Spleen (tissue), 11 donors: ENCODE results near the gene GRIN1. TPM values are rescaled to one million over a fixed set of nuclear protein-coding genes. Genes with fewer than 3 reads are reported as not detected.

ENCODE experiments used
- DNase-seq: peaks from one replicate; pipeline ENCODE4 v3.0.0-alpha.2; 2020
- H3K27ac ChIP-seq, 8 donors: fragments of 200-600 bp; sonication (generic) in 7 of 8; 1 replicate in 4 of 8; 2 replicates in 4 of 8; pipeline versions ENCODE4 v1.5.0 to v1.8.0; 2016 to 2021; ENCODE audit warnings: inconsistent platforms in 4 of 8, mild to moderate bottlenecking in 4 of 8, moderate library complexity in 1 of 8
- H3K27me3 ChIP-seq, 7 donors: fragments of 200-600 bp; sonication (generic) in 6 of 7; replicated peaks in 1 of 7; 1 replicate in 4 of 7; 2 replicates in 3 of 7; pipeline versions ENCODE4 v1.5.0 to v1.8.0; 2016 to 2021; ENCODE audit warnings: inconsistent platforms in 3 of 7, mild to moderate bottlenecking in 1 of 7
- H3K36me3 ChIP-seq, 6 donors: fragments of 200-600 bp; sonication (generic) in 5 of 6; 1 replicate in 4 of 6; 2 replicates in 2 of 6; pipeline versions ENCODE4 v1.5.0 to v1.8.0; 2016 to 2021; ENCODE audit warnings: inconsistent platforms in 2 of 6
- H3K4me1 ChIP-seq, 6 donors: fragments of 200-600 bp; sonication (generic) in 5 of 6; 1 replicate in 3 of 6; 2 replicates in 3 of 6; pipeline versions ENCODE4 v1.5.0 to v1.8.0; 2016 to 2021; ENCODE audit warnings: inconsistent platforms in 3 of 6
- H3K4me3 ChIP-seq, 8 donors: fragments of 200-600 bp; sonication (generic) in 7 of 8; 1 replicate in 4 of 8; 2 replicates in 4 of 8; pipeline versions ENCODE4 v1.5.0 to v1.8.0; 2016 to 2021; ENCODE audit warnings: inconsistent platforms in 4 of 8, mild to moderate bottlenecking in 4 of 8, moderate library complexity in 2 of 8
- H3K9me3 ChIP-seq, 8 donors: fragments of 200-600 bp; sonication (generic) in 7 of 8; 1 replicate in 4 of 8; 2 replicates in 4 of 8; pipeline versions ENCODE4 v1.5.0 to v1.8.0; 2016 to 2021; ENCODE audit warnings: inconsistent platforms in 4 of 8
- POLR2A ChIP-seq, 3 donors: fragments of 450-650 bp; IDR thresholded peaks; one replicate each; pipeline ENCODE4 v1.5.1; 2017; ENCODE audit warnings: antibody characterized with exemption in 3 of 3, mild to moderate bottlenecking in 1 of 3
- POLR2AphosphoS5 ChIP-seq, 3 donors: sonication (generic); formaldehyde crosslinking; IDR thresholded peaks; one replicate each; pipeline ENCODE4 v1.5.1; 2017; ENCODE audit warnings: antibody characterized with exemption in 3 of 3
- WGBS, 5 donors: extraction: QIAGEN DNeasy Blood & Tissue Kit in 3 of 5; methylation state at CpG; one replicate each; pipeline versions ENCODE4 v1.1.5 to v1.1.7; 2013 to 2018; 5-methylcytosine and 5-hydroxymethylcytosine counted together
- intact Hi-C: fragments of 100-400 bp; cut with DNase I; formaldehyde crosslinking; loops from one replicate; pipeline ENCODE4 v1.15.0; 2023; ENCODE audit warnings: low total_unique reads
- microRNA-seq, 3 donors: library from miRNA; unstranded; fragments of <30 nt; microRNA quantifications; one replicate each; pipeline versions ENCODE4 to v1.1.0, GENCODE V29; 2019 to 2020
- polyA plus RNA-seq, 3 donors: library from polyadenylated mRNA; stranded (reverse); fragments of 200-250 nt; gene quantifications; one replicate each; pipeline ENCODE4 v1.2.1, GENCODE V29; 2013
- small RNA-seq, 4 donors: library from RNA; depleted of rRNA; stranded (forward); fragments of <200 nt; gene quantifications; one replicate each; pipeline ENCODE3, GENCODE V24; 2016
- total RNA-seq, 7 donors: library from RNA; depleted of rRNA in 3 of 7; stranded (reverse); fragments of >200 nt in 3 of 7; fragmentation: NEBNext Ultra II Directional in 4 of 7; extraction: Animal tissue kit (Norgen Biotek cat#: 25700) in 4 of 7; gene quantifications; one replicate each; pipeline versions ENCODE4 v1.1.0 to v1.2.1, GENCODE V29; 2016 to 2021
- TF ChIP-seq, protein P1 (sequence below), 11 experiments: fragments of 200-600 bp in 7 of 11; fragments of 450-650 bp in 4 of 11; sonication (generic) in 4 of 11; IDR thresholded peaks in 8 of 11; conservative IDR thresholded peaks in 3 of 11; 1 replicate in 7 of 11; 2 replicates in 4 of 11; pipeline versions ENCODE4 v1.4.0 to v1.8.0; 2016 to 2021; ENCODE audit warnings: antibody characterized with exemption in 11 of 11, inconsistent platforms in 4 of 11, mild to moderate bottlenecking in 1 of 11
- donor health status: healthy with polysubstance abuse.
- donor health status: DM: no; HTN: no; CAD: no; lungs with moderate emphysema.
- donor health status: DM: no; HTN: no; CAD: no.
- donor health status: Bipolar disorder and iron deficiency.
- donor health status: healthy.
- donor health status: DM: no; HTN: no; CAD: no.
- donor health status: DM: yes; HTN: yes; CAD: no.

The GRIN1 gene
- total and polyA plus RNA-seq, 10 donors: 0.03 to 0.70 (median 0.05) TPM; not detected in 6

DNA sequence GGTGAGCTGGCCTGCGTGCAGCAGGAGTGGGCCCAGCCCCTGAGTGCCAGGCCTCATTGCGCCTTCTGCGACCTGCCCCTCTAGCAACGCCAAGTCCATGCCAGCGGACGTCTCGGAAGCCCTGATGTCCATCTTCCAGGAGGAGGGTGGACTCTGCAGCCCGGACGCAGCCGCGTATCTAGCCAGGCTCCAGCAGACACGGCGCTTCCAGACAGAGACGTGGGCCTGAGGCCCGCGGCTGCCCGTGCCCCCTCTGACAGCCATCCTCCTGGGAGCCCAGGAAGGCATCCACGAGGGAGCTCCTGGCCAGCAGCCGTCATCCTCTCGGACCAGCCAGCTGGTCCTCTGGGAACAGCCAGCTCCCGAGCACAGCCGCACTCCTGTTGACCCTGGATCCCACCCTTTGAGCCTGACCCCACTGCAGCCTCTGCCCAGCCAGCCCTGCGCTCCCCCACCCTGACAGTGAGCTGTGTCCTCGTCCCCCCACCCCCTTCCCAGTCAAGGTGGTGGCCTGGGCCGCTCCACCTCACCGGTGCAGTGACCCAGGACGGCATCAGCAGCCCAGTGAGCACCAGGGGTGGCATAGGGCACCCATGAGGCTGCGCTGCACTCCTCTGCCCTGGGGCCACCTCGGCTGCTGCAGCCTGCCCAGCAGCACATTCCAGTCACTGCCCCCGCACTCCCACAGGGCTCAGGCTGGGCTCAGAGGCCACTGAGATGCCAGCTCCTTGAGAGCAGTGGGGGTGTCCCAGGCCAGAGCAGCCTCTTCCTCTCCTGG is 77.4 kb downstream of the GRIN1 start:
- Histone ChIP-seq H3K27ac (no peak overlapping the region), H3K27me3 (peaks cover 0 to 4% (median 0%) of the 10 kb centered on the region in 7 donors), H3K4me1 (peaks cover 0 to 40% (median 19%) of the 10 kb centered on the region in 6 donors), H3K4me3 (no peak overlapping the region), H3K36me3 (peaks cover 0 to 62% (median 13%) of the 10 kb centered on the region in 6 donors), H3K9me3 (no peaks in the 10 kb centered on the region)
- TF ChIP-seq, protein P1, sequence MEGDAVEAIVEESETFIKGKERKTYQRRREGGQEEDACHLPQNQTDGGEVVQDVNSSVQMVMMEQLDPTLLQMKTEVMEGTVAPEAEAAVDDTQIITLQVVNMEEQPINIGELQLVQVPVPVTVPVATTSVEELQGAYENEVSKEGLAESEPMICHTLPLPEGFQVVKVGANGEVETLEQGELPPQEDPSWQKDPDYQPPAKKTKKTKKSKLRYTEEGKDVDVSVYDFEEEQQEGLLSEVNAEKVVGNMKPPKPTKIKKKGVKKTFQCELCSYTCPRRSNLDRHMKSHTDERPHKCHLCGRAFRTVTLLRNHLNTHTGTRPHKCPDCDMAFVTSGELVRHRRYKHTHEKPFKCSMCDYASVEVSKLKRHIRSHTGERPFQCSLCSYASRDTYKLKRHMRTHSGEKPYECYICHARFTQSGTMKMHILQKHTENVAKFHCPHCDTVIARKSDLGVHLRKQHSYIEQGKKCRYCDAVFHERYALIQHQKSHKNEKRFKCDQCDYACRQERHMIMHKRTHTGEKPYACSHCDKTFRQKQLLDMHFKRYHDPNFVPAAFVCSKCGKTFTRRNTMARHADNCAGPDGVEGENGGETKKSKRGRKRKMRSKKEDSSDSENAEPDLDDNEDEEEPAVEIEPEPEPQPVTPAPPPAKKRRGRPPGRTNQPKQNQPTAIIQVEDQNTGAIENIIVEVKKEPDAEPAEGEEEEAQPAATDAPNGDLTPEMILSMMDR (IDR thresholded peaks at IDR 0.05 in 8 of 11, conservative IDR thresholded peaks at IDR 0.05 in 3 of 11): no peak
- TF ChIP-seq POLR2A (IDR thresholded peaks at IDR 0.05) (no peak), POLR2AphosphoS5 (IDR thresholded peaks at IDR 0.05) (peak in 2 of 3 donors; percentile 14 to 31)
- no peak for DNase-seq
- intact Hi-C loops: no loop called here
- WGBS, 5 donors: 89 to 96% (median 92%) methylated on average over 11 to 30 of the region's 30 CpGs

DNA sequence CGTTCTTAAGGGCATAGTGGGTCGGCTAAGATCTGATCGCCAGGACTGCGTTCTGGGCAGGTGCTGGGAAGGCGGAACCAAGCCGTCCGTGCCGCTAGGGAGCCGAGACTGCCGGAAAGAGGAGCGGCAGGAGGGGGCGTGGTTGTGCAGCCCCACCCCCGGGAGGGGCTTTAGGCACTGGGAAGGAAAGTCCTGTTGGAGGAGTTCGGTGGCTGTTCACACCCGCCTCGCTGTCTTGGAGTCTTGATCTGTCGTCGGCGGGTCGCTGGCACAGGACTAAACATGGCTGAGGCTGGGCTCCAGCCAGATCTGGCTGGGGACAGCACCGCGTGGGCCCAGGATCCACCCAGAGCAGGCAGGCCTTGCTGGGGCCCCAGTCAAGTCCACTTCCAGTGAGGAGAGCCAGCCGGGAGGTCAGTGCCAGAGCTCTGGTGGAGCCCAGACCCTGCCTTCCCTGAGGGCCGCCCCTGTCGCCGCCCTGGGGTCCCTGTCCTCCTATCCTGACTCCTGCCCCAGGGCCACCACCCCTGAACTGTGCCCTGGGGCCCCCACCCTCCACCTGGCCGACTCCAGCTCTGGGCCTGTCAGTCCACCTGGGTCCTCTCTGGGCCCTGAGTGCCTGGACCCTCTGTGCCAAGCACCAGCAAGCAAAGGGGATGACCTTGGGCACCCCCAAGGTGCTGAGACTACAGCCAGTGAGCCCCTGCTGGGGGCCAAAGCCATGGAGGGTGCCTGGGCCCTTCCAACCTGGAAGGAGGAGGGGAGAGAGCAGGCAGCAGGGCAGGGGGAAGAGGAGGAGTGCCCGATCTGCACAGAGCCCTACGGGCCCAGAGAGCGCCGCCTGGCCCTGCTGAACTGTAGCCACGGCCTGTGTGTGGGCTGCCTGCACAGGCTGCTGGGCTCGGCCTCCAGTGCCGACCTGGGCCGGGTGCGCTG is 78.6 kb downstream of the GRIN1 start:
- 72 to 79% (median 74%) methylated on average over 34 to 36 of the region's 36 CpGs for WGBS, 5 donors
- H3K4me3 ChIP-seq: peak overlapping the region in 2 of 8 donors; percentile 13 to 50
- DNase-seq: no peak
- peaks cover 0 to 55% (median 13%) of the 10 kb centered on the region in 6 donors for H3K36me3 ChIP-seq
- peak overlapping the region in 3 of 8 donors; percentile 16 to 47 (median 26) for H3K27ac ChIP-seq
- intact Hi-C loops: no loop called here
- peaks cover 3 to 49% (median 27%) of the 10 kb centered on the region in 6 donors for H3K4me1 ChIP-seq
- TF ChIP-seq POLR2A (IDR thresholded peaks at IDR 0.05): no peak
- peak in 1 of 3 donors; percentile 25 for TF ChIP-seq POLR2AphosphoS5 (IDR thresholded peaks at IDR 0.05)
- no peaks in the 10 kb centered on the region for H3K9me3 ChIP-seq
- peaks cover 0 to 14% (median 4%) of the 10 kb centered on the region in 7 donors for H3K27me3 ChIP-seq

DNA sequence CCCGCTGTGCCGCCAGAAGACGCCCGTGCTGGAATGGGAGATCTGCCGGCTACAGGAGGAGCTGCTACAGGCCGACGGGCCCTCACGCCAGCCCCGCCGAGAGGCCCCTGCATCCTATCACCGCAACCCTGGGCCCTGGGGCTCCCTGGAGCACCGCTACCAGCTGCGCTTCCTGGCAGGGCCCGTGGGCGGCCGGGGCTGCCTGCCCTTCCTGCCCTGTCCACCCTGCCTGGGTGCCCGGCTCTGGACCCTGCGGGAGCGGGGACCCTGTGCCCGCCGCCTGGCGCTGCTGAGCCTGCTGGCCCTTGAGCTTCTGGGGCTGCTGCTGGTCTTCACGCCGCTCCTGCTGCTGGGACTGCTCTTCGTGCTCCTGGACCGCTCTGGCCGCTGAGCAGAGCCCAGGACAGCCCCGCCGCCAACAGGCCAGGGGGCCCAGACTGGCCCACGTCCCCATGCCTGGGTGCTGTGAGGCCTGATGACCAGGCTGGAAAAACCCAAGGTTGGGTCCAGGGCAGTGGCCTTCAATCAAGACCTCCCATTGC is 79.3 kb downstream of the GRIN1 start:
- Histone ChIP-seq H3K27ac (peak overlapping the region in 3 of 8 donors; percentile 26 to 50 (median 47)), H3K4me1 (peaks cover 8 to 56% (median 33%) of the 10 kb centered on the region in 6 donors), H3K9me3 (no peaks in the 10 kb centered on the region), H3K36me3 (peaks cover 0 to 50% (median 13%) of the 10 kb centered on the region in 6 donors), H3K4me3 (no peak overlapping the region), H3K27me3 (peaks cover 0 to 18% (median 4%) of the 10 kb centered on the region in 7 donors)
- TF ChIP-seq, protein P1 (IDR thresholded peaks at IDR 0.05 in 8 of 11, conservative IDR thresholded peaks at IDR 0.05 in 3 of 11): no peak
- no peak for DNase-seq
- intact Hi-C loops: no loop called here
- 87 to 93% (median 90%) methylated on average over 26 to 30 of the region's 30 CpGs for WGBS, 5 donors

Small RNA genes within 50 kb of the gene (microRNA-seq; reads per million reads assigned to microRNA genes)
- gene MIR3621: 0 reads per million in 3 donors

Small RNA genes within 50 kb of the gene (small RNA-seq; reads per million reads assigned to genes)
- gene MIR3621 (0 reads per million in 4 donors), gene RF00153 (0.08 to 0.35 (median 0.24) reads per million in 4 donors)

Other genes starting within 250 kb of the GRIN1 start
Only the 30 nearest of the 31 such genes appear.
- gene C8G, start 193.9 kb upstream of the GRIN1 start, total RNA-seq: 1 to 10 TPM in 6 of 7 donors, not detected in 1; 2.3 to 7.4 (median 3.8) TPM
- gene C8G, start 193.9 kb upstream of the GRIN1 start, polyA plus RNA-seq: 1 to 10 TPM; 3.2 to 4.3 (median 3.7) TPM
- gene LCN12, start 186.9 kb upstream of the GRIN1 start, total RNA-seq: 10 to 100 TPM in 4 of 7 donors, 1 to 10 TPM in 3; 3.1 to 63.4 (median 12.5) TPM
- gene LCN12, start 186.9 kb upstream of the GRIN1 start, polyA plus RNA-seq: 1 to 10 TPM in 2 of 3 donors, under 1 TPM in 1; 0.83 to 6.7 (median 4.8) TPM
- gene PTGDS, start 161.7 kb upstream of the GRIN1 start, total RNA-seq: 100 to 1,000 TPM; 134 to 457 (median 378) TPM
- gene PTGDS, start 161.7 kb upstream of the GRIN1 start, polyA plus RNA-seq: 1,000 to 10,000 TPM in 1 of 3 donors, 100 to 1,000 TPM in 2; 462 to 1,396 (median 703) TPM
- 1 to 10 TPM; 1.8 to 8.3 (median 3.3) TPM for gene LCNL1, start 156.2 kb upstream of the GRIN1 start, total RNA-seq
- gene LCNL1, start 156.2 kb upstream of the GRIN1 start, polyA plus RNA-seq: 1 to 10 TPM; 1.3 to 4.7 (median 2.3) TPM
- gene PAXX, start 146.7 kb upstream of the GRIN1 start, total RNA-seq: 10 to 100 TPM; 51.3 to 72.9 (median 63.9) TPM
- 100 to 1,000 TPM; 168 to 264 (median 261) TPM for gene PAXX, start 146.7 kb upstream of the GRIN1 start, polyA plus RNA-seq
- 10 to 100 TPM in 1 of 7 donors, 1 to 10 TPM in 6; 3.5 to 10.7 (median 5.5) TPM for gene CLIC3, start 142.6 kb upstream of the GRIN1 start, total RNA-seq
- 1 to 10 TPM; 2.9 to 7.2 (median 5.3) TPM for gene CLIC3, start 142.6 kb upstream of the GRIN1 start, polyA plus RNA-seq
- gene ABCA2, start 110.9 kb upstream of the GRIN1 start, total RNA-seq: 10 to 100 TPM; 36.3 to 97.5 (median 59.0) TPM
- 10 to 100 TPM; 11.9 to 38.6 (median 19.6) TPM for gene ABCA2, start 110.9 kb upstream of the GRIN1 start, polyA plus RNA-seq
- gene FUT7, start 107.1 kb upstream of the GRIN1 start, total RNA-seq: 10 to 100 TPM in 2 of 7 donors, 1 to 10 TPM in 5; 5.5 to 14.9 (median 6.7) TPM
- gene FUT7, start 107.1 kb upstream of the GRIN1 start, polyA plus RNA-seq: 1 to 10 TPM; 4.0 to 6.9 (median 4.8) TPM
- 100 to 1,000 TPM in 5 of 7 donors, 10 to 100 TPM in 2; 86.3 to 197 (median 111) TPM for gene NPDC1, start 93.0 kb upstream of the GRIN1 start, total RNA-seq
- 100 to 1,000 TPM; 104 to 358 (median 256) TPM for gene NPDC1, start 93.0 kb upstream of the GRIN1 start, polyA plus RNA-seq
- gene ENTPD2, start 85.1 kb upstream of the GRIN1 start, total RNA-seq: under 1 TPM in 2 of 7 donors, not detected in 5; 0.32 to 0.40 TPM
- gene ENTPD2, start 85.1 kb upstream of the GRIN1 start, polyA plus RNA-seq: under 1 TPM in 2 of 3 donors, not detected in 1; 0.11 to 0.58 TPM
- gene SAPCD2, start 68.6 kb upstream of the GRIN1 start, total RNA-seq: 1 to 10 TPM; 2.1 to 6.5 (median 3.0) TPM
- 1 to 10 TPM in 2 of 3 donors, under 1 TPM in 1; 0.76 to 2.5 (median 2.4) TPM for gene SAPCD2, start 68.6 kb upstream of the GRIN1 start, polyA plus RNA-seq
- gene UAP1L1, start 61.6 kb upstream of the GRIN1 start, total RNA-seq: 10 to 100 TPM; 19.5 to 35.9 (median 28.6) TPM
- gene UAP1L1, start 61.6 kb upstream of the GRIN1 start, polyA plus RNA-seq: 10 to 100 TPM; 12.5 to 29.7 (median 24.6) TPM
- 10 to 100 TPM; 43.2 to 67.9 (median 51.7) TPM for gene MAN1B1, start 52.2 kb upstream of the GRIN1 start, total RNA-seq
- 100 to 1,000 TPM in 1 of 3 donors, 10 to 100 TPM in 2; 49.6 to 112 (median 90.0) TPM for gene MAN1B1, start 52.2 kb upstream of the GRIN1 start, polyA plus RNA-seq
- gene DPP7, start 24.4 kb upstream of the GRIN1 start, total RNA-seq: 100 to 1,000 TPM; 105 to 250 (median 166) TPM
- gene DPP7, start 24.4 kb upstream of the GRIN1 start, polyA plus RNA-seq: 100 to 1,000 TPM; 342 to 536 (median 501) TPM
- under 1 TPM in 2 of 7 donors, not detected in 5; 0.28 to 0.60 TPM for gene LRRC26, start 30.9 kb downstream of the GRIN1 start, total RNA-seq
- gene LRRC26, start 30.9 kb downstream of the GRIN1 start, polyA plus RNA-seq: under 1 TPM in 1 of 3 donors, not detected in 2; 0.06 TPM
- not detected for gene TMEM210, start 32.9 kb downstream of the GRIN1 start, total RNA-seq
- gene TMEM210, start 32.9 kb downstream of the GRIN1 start, polyA plus RNA-seq: not detected
- gene ANAPC2, start 49.4 kb downstream of the GRIN1 start, total RNA-seq: 10 to 100 TPM; 38.4 to 93.0 (median 62.2) TPM
- gene ANAPC2, start 49.4 kb downstream of the GRIN1 start, polyA plus RNA-seq: 10 to 100 TPM; 27.8 to 67.4 (median 48.5) TPM
- gene SSNA1, start 49.5 kb downstream of the GRIN1 start, total RNA-seq: 10 to 100 TPM; 38.2 to 54.3 (median 43.0) TPM
- gene SSNA1, start 49.5 kb downstream of the GRIN1 start, polyA plus RNA-seq: 100 to 1,000 TPM in 1 of 3 donors, 10 to 100 TPM in 2; 82.0 to 109 (median 99.6) TPM
- gene TPRN, start 61.6 kb downstream of the GRIN1 start, total RNA-seq: 1 to 10 TPM; 6.3 to 9.6 (median 7.2) TPM
- gene TPRN, start 61.6 kb downstream of the GRIN1 start, polyA plus RNA-seq: 10 to 100 TPM in 1 of 3 donors, 1 to 10 TPM in 2; 4.5 to 10.7 (median 4.7) TPM
- 10 to 100 TPM; 28.4 to 37.9 (median 34.6) TPM for gene TMEM203, start 66.5 kb downstream of the GRIN1 start, total RNA-seq
- 10 to 100 TPM; 37.4 to 50.1 (median 44.9) TPM for gene TMEM203, start 66.5 kb downstream of the GRIN1 start, polyA plus RNA-seq
- 10 to 100 TPM; 14.2 to 28.7 (median 21.6) TPM for gene NDOR1, start 66.5 kb downstream of the GRIN1 start, total RNA-seq
- gene NDOR1, start 66.5 kb downstream of the GRIN1 start, polyA plus RNA-seq: 10 to 100 TPM in 1 of 3 donors, 1 to 10 TPM in 2; 6.3 to 21.7 (median 9.0) TPM
- gene RNF208, start 83.1 kb downstream of the GRIN1 start, total RNA-seq: 1 to 10 TPM; 1.2 to 6.2 (median 2.4) TPM
- gene RNF208, start 83.1 kb downstream of the GRIN1 start, polyA plus RNA-seq: 1 to 10 TPM; 2.3 to 5.4 (median 2.9) TPM
- under 1 TPM in 2 of 7 donors, not detected in 5; 0.36 to 0.94 TPM for gene CYSRT1, start 86.0 kb downstream of the GRIN1 start, total RNA-seq
- under 1 TPM; 0.55 to 0.70 (median 0.64) TPM for gene CYSRT1, start 86.0 kb downstream of the GRIN1 start, polyA plus RNA-seq
- gene RNF224, start 88.3 kb downstream of the GRIN1 start, total RNA-seq: not detected
- not detected for gene RNF224, start 88.3 kb downstream of the GRIN1 start, polyA plus RNA-seq
- not detected for gene SLC34A3, start 91.7 kb downstream of the GRIN1 start, total RNA-seq
- gene SLC34A3, start 91.7 kb downstream of the GRIN1 start, polyA plus RNA-seq: not detected
- gene TUBB4B, start 102.1 kb downstream of the GRIN1 start, total RNA-seq: 100 to 1,000 TPM in 4 of 7 donors, 10 to 100 TPM in 3; 55.1 to 137 (median 102) TPM
- gene TUBB4B, start 102.1 kb downstream of the GRIN1 start, polyA plus RNA-seq: 100 to 1,000 TPM in 2 of 3 donors, 10 to 100 TPM in 1; 59.6 to 112 (median 107) TPM
- gene STPG3, start 112.1 kb downstream of the GRIN1 start, total RNA-seq: not detected
- gene STPG3, start 112.1 kb downstream of the GRIN1 start, polyA plus RNA-seq: not detected
- gene NELFB, start 116.2 kb downstream of the GRIN1 start, total RNA-seq: 10 to 100 TPM; 27.7 to 46.8 (median 39.9) TPM
- 10 to 100 TPM; 26.6 to 49.7 (median 28.0) TPM for gene NELFB, start 116.2 kb downstream of the GRIN1 start, polyA plus RNA-seq
- 10 to 100 TPM; 23.1 to 39.9 (median 29.4) TPM for gene TOR4A, start 138.6 kb downstream of the GRIN1 start, total RNA-seq
- gene TOR4A, start 138.6 kb downstream of the GRIN1 start, polyA plus RNA-seq: 10 to 100 TPM in 1 of 3 donors, 1 to 10 TPM in 2; 3.2 to 10.8 (median 5.1) TPM
- 10 to 100 TPM in 3 of 7 donors, 1 to 10 TPM in 4; 5.6 to 24.4 (median 9.4) TPM for gene NRARP, start 163.1 kb downstream of the GRIN1 start, total RNA-seq
- gene NRARP, start 163.1 kb downstream of the GRIN1 start, polyA plus RNA-seq: 1 to 10 TPM in 1 of 3 donors, under 1 TPM in 2; 0.37 to 1.3 (median 0.94) TPM